ENCODE data around the gene MID2.

GRCh38 chrX:107871136-107871535 lies 45.5 kb downstream of the MID2 start:
- no peak for TF ChIP-seq REST (IDR thresholded peaks at IDR 0.05; ENCODE audit: unreplicated experiment)
- no peak for TF ChIP-seq POLR2AphosphoS5 (IDR thresholded peaks at IDR 0.05; ENCODE audit: low read depth)
- no peak for TF ChIP-seq EZH2 (IDR thresholded peaks at IDR 0.05; ENCODE audit: low read depth, unreplicated experiment)
- TF ChIP-seq CTCF (conservative IDR thresholded peaks at IDR 0.05; ENCODE audit: low read depth in 2 of 2) = no peak
- no peak for TF ChIP-seq CREB1 (CRISPR knock-in tag; IDR thresholded peaks at IDR 0.05; ENCODE audit: low read depth)
- TF ChIP-seq STAT1 (IDR thresholded peaks at IDR 0.05; ENCODE audit: unreplicated experiment) = no peak
- TF ChIP-seq EZH2phosphoT487 (IDR thresholded peaks at IDR 0.05; ENCODE audit: unreplicated experiment) = no peak
- no peak for TF ChIP-seq ETS1 (IDR thresholded peaks at IDR 0.05)
- no peak for TF ChIP-seq JUNB (IDR thresholded peaks at IDR 0.05; ENCODE audit: unreplicated experiment)
- no peak for TF ChIP-seq ZNF114 (CRISPR knock-in tag; IDR thresholded peaks at IDR 0.05)
- TF ChIP-seq ZNF331 (CRISPR knock-in tag; IDR thresholded peaks at IDR 0.05; ENCODE audit: low read depth) = no peak
